Measurements from ENCODE around the gene HNRNPH1.
A peak's percentile ranks its signal among the peaks of the same experiment; 100 is the strongest.
"Not testable (repeated sequence)": the region's sequence is repeated elsewhere in the genome, so short reads cannot be mapped to it uniquely, and the experiment has no call there.

The HNRNPH1 gene

GRCh38 chr5:179634370-179635172 is 11.1 kb upstream of the HNRNPH1 start:
- not testable (repeated sequence) for H3K36me3 Mint-ChIP-seq (ENCODE audit: low read depth); H3K4me3 Mint-ChIP-seq; H3K4me1 Mint-ChIP-seq (ENCODE audit: low read depth); H3K9me3 Mint-ChIP-seq; H3K27me3 Mint-ChIP-seq; H3K27ac Mint-ChIP-seq
- DNase-seq, result peak; percentile 60

GRCh38 chr5:179633501-179634369 is 10.3 kb upstream of the HNRNPH1 start:
- H3K27me3 Mint-ChIP-seq; H3K4me1 Mint-ChIP-seq (ENCODE audit: low read depth); H3K9me3 Mint-ChIP-seq; DNase-seq; H3K36me3 Mint-ChIP-seq (ENCODE audit: low read depth); H3K27ac Mint-ChIP-seq: not testable (repeated sequence)
- H3K4me3 Mint-ChIP-seq, result peak overlapping the region; percentile 56

GRCh38 chr5:179624841-179625271 is 1.4 kb upstream of the HNRNPH1 start:
- peak overlapping the region; percentile 99 for H3K27ac Mint-ChIP-seq
- peaks cover 45% of the 10 kb centered on the region for H3K36me3 Mint-ChIP-seq (ENCODE audit: low read depth)
- peaks cover 30% of the 10 kb centered on the region for H3K4me1 Mint-ChIP-seq (ENCODE audit: low read depth)
- H3K4me3 Mint-ChIP-seq, result peak overlapping the region; percentile 93
- H3K27me3 Mint-ChIP-seq, result peaks cover 3% of the 10 kb centered on the region
- no peaks in the 10 kb centered on the region for H3K9me3 Mint-ChIP-seq
- DNase-seq, result no peak

GRCh38 chr5:179623906-179624741 is 653 bp upstream of the HNRNPH1 start:
- H3K27me3 Mint-ChIP-seq, result peaks cover 3% of the 10 kb centered on the region
- H3K4me1 Mint-ChIP-seq (ENCODE audit: low read depth), result peaks cover 34% of the 10 kb centered on the region
- no peaks in the 10 kb centered on the region for H3K9me3 Mint-ChIP-seq
- H3K27ac Mint-ChIP-seq, result peak overlapping the region; percentile 99
- DNase-seq, result no peak
- peak overlapping the region; percentile 93 for H3K4me3 Mint-ChIP-seq
- H3K36me3 Mint-ChIP-seq (ENCODE audit: low read depth), result peaks cover 52% of the 10 kb centered on the region

GRCh38 chr5:179621551-179622214 is 1.8 kb downstream of the HNRNPH1 start:
- Mint-ChIP-seq H3K27ac (peak overlapping the region; percentile 99), H3K9me3 (no peaks in the 10 kb centered on the region), H3K27me3 (peaks cover 3% of the 10 kb centered on the region), H3K4me1 (ENCODE audit: low read depth) (peaks cover 55% of the 10 kb centered on the region), H3K36me3 (ENCODE audit: low read depth) (peaks cover 77% of the 10 kb centered on the region), H3K4me3 (peak overlapping the region; percentile 93)
- DNase-seq, result no peak

GRCh38 chr5:179620703-179621350 is 2.6 kb downstream of the HNRNPH1 start:
- peaks cover 85% of the 10 kb centered on the region for H3K36me3 Mint-ChIP-seq (ENCODE audit: low read depth)
- peak overlapping the region; percentile 99 for H3K27ac Mint-ChIP-seq
- H3K4me3 Mint-ChIP-seq, result peak overlapping the region; percentile 93
- DNase-seq, result no peak
- H3K27me3 Mint-ChIP-seq, result peaks cover 3% of the 10 kb centered on the region
- peaks cover 63% of the 10 kb centered on the region for H3K4me1 Mint-ChIP-seq (ENCODE audit: low read depth)
- H3K9me3 Mint-ChIP-seq, result no peaks in the 10 kb centered on the region

GRCh38 chr5:179620293-179620692 is 3.2 kb downstream of the HNRNPH1 start:
- peak overlapping the region; percentile 99 for H3K27ac Mint-ChIP-seq
- peaks cover 91% of the 10 kb centered on the region for H3K36me3 Mint-ChIP-seq (ENCODE audit: low read depth)
- peak overlapping the region; percentile 93 for H3K4me3 Mint-ChIP-seq
- H3K27me3 Mint-ChIP-seq, result peaks cover 3% of the 10 kb centered on the region
- H3K4me1 Mint-ChIP-seq (ENCODE audit: low read depth), result peaks cover 66% of the 10 kb centered on the region
- no peak for DNase-seq
- no peaks in the 10 kb centered on the region for H3K9me3 Mint-ChIP-seq

- no peak for DNase-seq
- Mint-ChIP-seq H3K36me3 (ENCODE audit: low read depth) (peaks cover 96% of the 10 kb centered on the region), H3K4me1 (ENCODE audit: low read depth) (peaks cover 64% of the 10 kb centered on the region), H3K27me3 (peaks cover 3% of the 10 kb centered on the region), H3K27ac (peak overlapping the region; percentile 99), H3K4me3 (peak overlapping the region; percentile 93), H3K9me3 (no peaks in the 10 kb centered on the region)
These were observed 3.7 kb downstream of the HNRNPH1 start for GRCh38 chr5:179619776-179620175.

- DNase-seq, result no peak
- H3K27me3 Mint-ChIP-seq, result peaks cover 3% of the 10 kb centered on the region
- H3K4me1 Mint-ChIP-seq (ENCODE audit: low read depth), result peaks cover 60% of the 10 kb centered on the region
- peak overlapping the region; percentile 89 for H3K27ac Mint-ChIP-seq
- H3K36me3 Mint-ChIP-seq (ENCODE audit: low read depth), result peaks cover 97% of the 10 kb centered on the region
- H3K9me3 Mint-ChIP-seq, result no peaks in the 10 kb centered on the region
- peak overlapping the region; percentile 93 for H3K4me3 Mint-ChIP-seq
These were observed 4.4 kb downstream of the HNRNPH1 start for GRCh38 chr5:179618923-179619554.

- peak overlapping the region; percentile 89 for H3K27ac Mint-ChIP-seq
- peaks cover 65% of the 10 kb centered on the region for H3K4me1 Mint-ChIP-seq (ENCODE audit: low read depth)
- peaks cover 99% of the 10 kb centered on the region for H3K36me3 Mint-ChIP-seq (ENCODE audit: low read depth)
These were observed 5.5 kb downstream of the HNRNPH1 start for GRCh38 chr5:179617930-179618329.

GRCh38 chr5:179616002-179616594 is 7.4 kb downstream of the HNRNPH1 start:
- peaks cover 99% of the 10 kb centered on the region for H3K36me3 Mint-ChIP-seq (ENCODE audit: low read depth)
- H3K4me3 Mint-ChIP-seq, result peak overlapping the region; percentile 47
- H3K4me1 Mint-ChIP-seq (ENCODE audit: low read depth), result peaks cover 69% of the 10 kb centered on the region
- DNase-seq, result no peak
- no peaks in the 10 kb centered on the region for H3K9me3 Mint-ChIP-seq
- peak overlapping the region; percentile 88 for H3K27ac Mint-ChIP-seq
- H3K27me3 Mint-ChIP-seq, result no peaks in the 10 kb centered on the region

More at GRCh38 chr5:179617930-179618329, 5.5 kb downstream of the HNRNPH1 start:
- H3K27me3 Mint-ChIP-seq, result no peaks in the 10 kb centered on the region
- peak overlapping the region; percentile 93 for H3K4me3 Mint-ChIP-seq
- no peaks in the 10 kb centered on the region for H3K9me3 Mint-ChIP-seq
- DNase-seq, result no peak

- DNase-seq, result no peak
- H3K9me3 Mint-ChIP-seq, result no peaks in the 10 kb centered on the region
- H3K27ac Mint-ChIP-seq, result peak overlapping the region; percentile 89
- peaks cover 99% of the 10 kb centered on the region for H3K36me3 Mint-ChIP-seq (ENCODE audit: low read depth)
- peaks cover 68% of the 10 kb centered on the region for H3K4me1 Mint-ChIP-seq (ENCODE audit: low read depth)
- H3K4me3 Mint-ChIP-seq, result no peak overlapping the region
- no peaks in the 10 kb centered on the region for H3K27me3 Mint-ChIP-seq
These were observed 8.3 kb downstream of the HNRNPH1 start for GRCh38 chr5:179615203-179615602.

GRCh38 chr5:179614745-179615144 is 8.7 kb downstream of the HNRNPH1 start:
- DNase-seq, result no peak
- Mint-ChIP-seq H3K4me1 (ENCODE audit: low read depth) (peaks cover 70% of the 10 kb centered on the region), H3K27me3 (no peaks in the 10 kb centered on the region), H3K9me3 (no peaks in the 10 kb centered on the region), H3K36me3 (ENCODE audit: low read depth) (peaks cover 99% of the 10 kb centered on the region), H3K27ac (peak overlapping the region; percentile 89), H3K4me3 (peak overlapping the region; percentile 9)
